Loucy (cell line): ENCODE data around the gene RTEL1.

Experiments
- H2AFZ ChIP-seq: fragments of 200-600 bp; sonication (generic); 2 replicates; pipeline ENCODE4 v1.6.0; 2016; ENCODE audit warnings: antibody characterized with exemption, mild to moderate bottlenecking, low read length, moderate library complexity
- H3F3A ChIP-seq: fragments of 200-600 bp; 2 replicates; pipeline ENCODE4 v1.6.0; 2016; ENCODE audit warnings: antibody characterized with exemption, low read depth, mild to moderate bottlenecking
- H3K27me3 ChIP-seq: fragments of 200-600 bp; sonication (generic); 2 replicates; pipeline ENCODE4 v1.6.1; 2014; ENCODE audit warnings: low read length, mild to moderate bottlenecking; ENCODE audit not compliant: insufficient read depth, poor library complexity, severe bottlenecking
- H3K36me3 ChIP-seq: fragments of 200-600 bp; sonication (generic); 2 replicates; pipeline ENCODE4 v1.6.1; 2016; ENCODE audit warnings: low read length; ENCODE audit not compliant: insufficient read depth
- H3K4me1 ChIP-seq: fragments of 200-600 bp; sonication (generic); 2 replicates; pipeline ENCODE4 v1.5.1; 2014; ENCODE audit warnings: low read length, mild to moderate bottlenecking; ENCODE audit not compliant: insufficient read depth, poor library complexity, severe bottlenecking
- H3K4me2 ChIP-seq: fragments of 200-600 bp; sonication (generic); 2 replicates; pipeline ENCODE4 v1.6.0; 2014; ENCODE audit warnings: antibody characterized with exemption, low read length, low read depth, mild to moderate bottlenecking; ENCODE audit not compliant: poor library complexity, severe bottlenecking
- H3K4me3 ChIP-seq: fragments of 200-600 bp; sonication (generic); 2 replicates; pipeline ENCODE4 v1.5.1; 2014; ENCODE audit warnings: low read length, mild to moderate bottlenecking, mixed read lengths; ENCODE audit not compliant: poor library complexity, severe bottlenecking
- H3K79me2 ChIP-seq: fragments of 200-600 bp; sonication (generic); 2 replicates; pipeline ENCODE4 v1.6.1; 2014; ENCODE audit warnings: low read length; ENCODE audit not compliant: insufficient read depth
- H3K9ac ChIP-seq: fragments of 200-600 bp; sonication (generic); 2 replicates; pipeline ENCODE4 v1.6.0; 2014; ENCODE audit warnings: mild to moderate bottlenecking, low read depth, low read length, moderate library complexity; ENCODE audit not compliant: poor library complexity, severe bottlenecking
- H3K9me2 ChIP-seq: fragments of 200-600 bp; sonication (generic); replicated peaks from 2 replicates; pipeline ENCODE4 v1.6.1; 2016; ENCODE audit warnings: low read depth, low read length, mixed read lengths
- H3K9me3 ChIP-seq: fragments of 200-600 bp; sonication (generic); 2 replicates; pipeline ENCODE4 v1.6.1; 2014; ENCODE audit warnings: mild to moderate bottlenecking, antibody characterized with exemption, low read length, low read depth; ENCODE audit not compliant: insufficient read depth
- H4K20me1 ChIP-seq: fragments of 200-600 bp; sonication (generic); 2 replicates; pipeline ENCODE4 v1.6.0; 2014; ENCODE audit warnings: antibody characterized with exemption, low read length, mild to moderate bottlenecking; ENCODE audit not compliant: insufficient read depth, poor library complexity, severe bottlenecking
- CTCF ChIP-seq: fragments of 200-600 bp; sonication (generic); conservative IDR thresholded peaks from 2 replicates; pipeline ENCODE4 v1.5.1; 2014; ENCODE audit warnings: mild to moderate bottlenecking, antibody characterized with exemption, low read length
- EZH2phosphoT487 ChIP-seq: fragments of 200-600 bp; IDR thresholded peaks from 2 replicates; pipeline ENCODE4 v1.6.1; 2018; ENCODE audit warnings: antibody characterized with exemption, mild to moderate bottlenecking, moderate library complexity, borderline replicate concordance

Gene RTEL1

GRCh38 chr20:63689046-63690002 is 31.2 kb downstream of the RTEL1 start:
- Histone ChIP-seq H3K4me1 (no peaks in the 10 kb centered on the region), H3K79me2 (no peaks in the 10 kb centered on the region), H3K9me3 (no peaks in the 10 kb centered on the region), H3K9me2 (no peaks in the 10 kb centered on the region), H3K27me3 (no peaks in the 10 kb centered on the region), H3K4me2 (no peak overlapping the region), H4K20me1 (no peaks in the 10 kb centered on the region), H3K9ac (no peak overlapping the region), H2AFZ (no peak overlapping the region), H3K36me3 (no peaks in the 10 kb centered on the region), H3K4me3 (no peak overlapping the region), H3F3A (no peaks in the 10 kb centered on the region)
- TF ChIP-seq CTCF (no peak), EZH2phosphoT487 (no peak)

GRCh38 chr20:63690003-63690897 is 32.1 kb downstream of the RTEL1 start:
- Histone ChIP-seq H3K9me2 (no peaks in the 10 kb centered on the region), H3K4me3 (no peak overlapping the region), H2AFZ (no peak overlapping the region), H3K4me2 (no peak overlapping the region), H3F3A (no peaks in the 10 kb centered on the region), H3K36me3 (no peaks in the 10 kb centered on the region), H3K27me3 (no peaks in the 10 kb centered on the region), H3K9ac (no peak overlapping the region), H3K4me1 (no peaks in the 10 kb centered on the region), H3K79me2 (no peaks in the 10 kb centered on the region), H3K9me3 (no peaks in the 10 kb centered on the region), H4K20me1 (no peaks in the 10 kb centered on the region)
- no peak for TF ChIP-seq EZH2phosphoT487
- TF ChIP-seq CTCF, result no peak

GRCh38 chr20:63690898-63691710 is 33.0 kb downstream of the RTEL1 start:
- Histone ChIP-seq H3K4me3 (no peak overlapping the region), H3K4me2 (no peak overlapping the region), H3F3A (no peaks in the 10 kb centered on the region), H3K9me3 (no peaks in the 10 kb centered on the region), H4K20me1 (no peaks in the 10 kb centered on the region), H3K4me1 (no peaks in the 10 kb centered on the region), H3K79me2 (no peaks in the 10 kb centered on the region), H3K27me3 (no peaks in the 10 kb centered on the region), H3K9ac (no peak overlapping the region), H2AFZ (no peak overlapping the region), H3K9me2 (no peaks in the 10 kb centered on the region), H3K36me3 (no peaks in the 10 kb centered on the region)
- TF ChIP-seq EZH2phosphoT487, result no peak
- TF ChIP-seq CTCF, result no peak
